NOMO-1 (cell line): Measurements from ENCODE around the gene PAK2.
"Not testable (repeated sequence)": the region's sequence is repeated elsewhere in the genome, so short reads cannot be mapped to it uniquely, and the experiment has no call there.

Experiments
- DNase-seq, 2 experiments: peaks; one replicate each; lab custom pipeline; 2025; ENCODE audit not compliant: unreplicated experiment in 2 of 2; lab: John Stamatoyannopoulos, UW

The PAK2 gene

DNA sequence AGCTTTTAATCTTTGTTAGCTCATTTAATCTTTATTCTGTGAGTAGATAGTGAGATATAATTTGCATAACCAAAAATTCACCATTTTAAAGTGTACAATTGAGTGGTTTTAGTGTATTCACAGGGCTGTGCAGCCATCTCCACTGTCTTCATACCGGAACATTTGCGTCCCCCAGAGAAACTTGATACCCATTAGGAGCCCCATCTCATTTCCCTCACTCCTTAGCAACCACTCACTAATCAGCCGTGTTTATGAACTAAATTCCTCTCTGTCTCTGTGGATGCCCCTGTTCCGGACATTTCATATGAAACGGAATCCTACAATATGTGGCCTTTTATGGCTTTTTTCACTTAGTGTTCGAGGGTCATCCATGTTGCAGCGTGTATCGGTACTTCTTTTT, 38.2 kb downstream of the PAK2 start:
- no peak for DNase-seq

DNA sequence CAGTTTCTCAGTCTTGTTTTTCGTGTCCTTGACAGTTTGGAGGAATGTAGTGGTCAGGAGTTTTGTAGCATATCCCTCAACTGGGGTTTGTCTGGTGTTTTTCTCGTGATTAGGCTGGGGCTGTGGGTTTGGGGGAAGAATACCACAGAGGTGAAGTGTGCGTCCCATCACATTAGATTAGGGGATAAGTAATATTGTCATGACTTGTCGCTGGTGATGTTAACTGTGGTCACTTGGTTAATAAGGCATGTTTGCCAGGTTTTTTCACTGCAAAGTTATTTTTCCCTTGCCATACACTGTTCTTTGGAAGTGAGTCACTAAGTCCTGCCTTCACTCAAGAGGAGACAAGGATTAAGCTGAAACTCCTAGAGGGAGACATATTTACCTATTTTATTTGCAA, 39.1 kb downstream of the PAK2 start:
- DNase-seq, result no peak

DNA sequence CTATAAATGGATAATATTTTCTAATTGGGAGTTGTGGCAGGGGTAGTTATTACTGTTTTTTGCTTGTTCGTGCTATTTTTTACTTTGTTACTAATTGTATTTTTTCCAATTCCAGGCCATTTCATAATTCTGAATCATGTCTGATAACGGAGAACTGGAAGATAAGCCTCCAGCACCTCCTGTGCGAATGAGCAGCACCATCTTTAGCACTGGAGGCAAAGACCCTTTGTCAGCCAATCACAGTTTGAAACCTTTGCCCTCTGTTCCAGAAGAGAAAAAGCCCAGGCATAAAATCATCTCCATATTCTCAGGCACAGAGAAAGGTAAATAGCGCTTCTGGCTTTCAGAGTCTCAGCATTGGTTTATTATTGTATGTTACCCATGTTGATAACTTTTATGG, 42.9 kb downstream of the PAK2 start:
- no peak for DNase-seq

DNA sequence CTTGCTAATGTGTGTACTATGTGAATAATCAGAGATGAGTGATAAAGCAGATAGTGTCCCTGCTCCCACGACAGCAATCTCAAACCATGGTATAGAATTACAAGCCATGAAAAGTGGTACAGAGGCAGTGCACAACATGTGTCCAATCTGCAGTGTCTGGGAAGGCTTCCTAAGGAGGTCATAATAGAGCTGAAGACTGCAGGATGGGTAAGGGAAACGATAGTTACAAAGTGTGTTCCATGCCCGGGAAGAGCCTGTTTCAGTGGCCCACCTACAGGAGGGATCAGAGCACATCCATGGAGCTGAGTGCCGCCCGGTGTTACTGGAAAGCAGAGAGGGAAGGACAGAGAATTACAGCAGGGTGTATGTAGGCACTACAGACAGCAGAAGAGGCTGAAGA, 48.9 kb downstream of the PAK2 start:
- DNase-seq, result no peak

DNA sequence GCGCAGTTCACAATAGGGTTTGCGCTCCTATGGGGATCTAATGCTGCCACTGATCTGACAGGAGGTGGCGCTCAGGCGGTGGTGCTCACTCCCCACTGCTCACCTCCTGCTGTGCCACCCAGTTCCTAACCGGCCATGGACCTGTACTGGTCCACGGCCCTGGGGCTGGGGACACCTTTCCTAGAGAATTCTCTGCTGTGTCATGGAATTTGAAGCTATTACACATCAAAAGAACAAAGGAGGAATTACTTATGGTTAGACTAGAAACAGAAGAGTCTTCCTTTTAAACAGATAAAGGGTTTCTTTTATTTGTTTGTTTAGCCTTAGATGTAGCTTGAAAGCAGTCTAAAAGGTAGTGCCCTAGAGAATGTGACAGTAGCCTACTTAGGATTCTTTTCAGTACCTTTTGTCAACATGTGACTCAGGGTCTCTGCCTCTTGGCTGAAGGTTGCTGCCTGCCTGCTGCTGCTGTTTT, 50.3 kb downstream of the PAK2 start:
- DNase-seq, result no peak

DNA sequence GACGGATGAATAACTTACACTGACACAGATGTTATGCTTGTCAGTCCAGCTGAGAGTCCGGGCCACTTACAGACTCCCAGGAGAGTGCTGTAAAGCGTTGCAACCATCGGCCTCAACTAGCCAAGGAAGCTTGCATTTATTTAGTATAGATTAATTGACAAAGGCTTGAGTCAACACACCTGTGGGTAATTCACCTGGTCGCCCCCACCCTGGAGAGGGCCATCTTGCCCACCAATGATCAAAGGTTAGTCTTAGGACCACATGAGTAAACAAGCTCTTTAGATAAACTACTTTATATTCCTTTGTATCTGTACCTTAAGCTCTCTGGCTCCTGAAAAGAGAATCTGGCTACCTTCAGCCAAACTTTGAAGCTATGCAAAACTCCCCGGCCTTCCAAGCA, 51.0 kb downstream of the PAK2 start:
- DNase-seq, result no peak

DNA sequence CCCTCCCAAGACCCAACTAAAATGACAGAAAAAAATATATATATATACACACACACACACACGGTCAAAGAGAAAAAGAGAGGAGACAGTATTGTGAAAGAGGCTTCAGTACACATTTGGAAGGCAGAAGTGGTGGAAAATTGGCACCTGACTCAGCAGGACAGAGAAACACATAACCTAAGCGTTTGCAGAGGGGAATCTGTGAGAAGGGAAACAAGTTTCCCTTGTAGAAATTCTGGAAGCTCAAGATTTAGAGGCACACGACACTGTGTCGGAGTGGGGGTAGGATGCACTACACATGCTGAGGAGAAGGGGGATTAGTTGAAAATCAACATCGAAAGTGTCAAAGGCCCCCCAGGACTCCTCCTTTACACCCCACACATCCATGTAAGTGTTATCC, 53.1 kb downstream of the PAK2 start:
- DNase-seq, result no peak

DNA sequence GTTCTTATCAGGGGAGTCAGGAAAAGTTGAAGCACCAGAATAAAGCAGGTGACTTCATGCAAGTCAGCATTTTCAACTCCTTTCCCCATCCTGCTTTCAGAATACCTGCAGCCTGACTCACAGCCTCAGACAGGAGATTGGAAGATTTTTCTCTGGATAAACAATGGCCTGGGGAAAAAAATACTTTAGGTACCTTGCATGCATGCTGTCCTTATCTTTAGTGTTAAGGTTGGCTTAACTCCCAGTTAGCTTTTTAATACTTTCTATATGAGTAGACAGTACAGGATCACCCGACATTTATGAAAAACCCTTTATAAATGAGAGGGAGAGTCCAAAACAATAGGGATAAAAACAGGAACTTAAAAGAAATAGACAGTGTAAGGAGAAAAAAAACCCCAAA, 53.6 kb downstream of the PAK2 start:
- DNase-seq, result no peak

DNA sequence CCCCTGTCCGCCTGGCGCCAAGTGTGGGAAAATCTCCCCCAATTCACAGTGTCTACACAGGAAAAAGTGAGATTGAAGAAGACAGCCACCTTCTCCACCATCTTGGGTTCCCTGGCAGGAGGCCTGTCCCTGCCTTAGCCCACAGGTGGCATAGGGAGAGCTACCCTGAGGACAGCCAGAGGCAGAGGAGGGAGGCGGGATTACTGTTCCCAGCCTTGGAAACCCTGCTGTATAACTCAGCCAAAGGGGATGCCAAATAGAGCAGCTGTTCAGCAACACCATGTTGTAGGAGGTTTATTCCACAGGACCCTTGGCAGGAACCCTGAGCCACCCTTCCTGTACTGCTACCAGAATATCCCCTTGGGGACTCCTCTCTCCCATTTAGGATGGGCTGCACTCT, 54.8 kb downstream of the PAK2 start:
- DNase-seq, result no peak

DNA sequence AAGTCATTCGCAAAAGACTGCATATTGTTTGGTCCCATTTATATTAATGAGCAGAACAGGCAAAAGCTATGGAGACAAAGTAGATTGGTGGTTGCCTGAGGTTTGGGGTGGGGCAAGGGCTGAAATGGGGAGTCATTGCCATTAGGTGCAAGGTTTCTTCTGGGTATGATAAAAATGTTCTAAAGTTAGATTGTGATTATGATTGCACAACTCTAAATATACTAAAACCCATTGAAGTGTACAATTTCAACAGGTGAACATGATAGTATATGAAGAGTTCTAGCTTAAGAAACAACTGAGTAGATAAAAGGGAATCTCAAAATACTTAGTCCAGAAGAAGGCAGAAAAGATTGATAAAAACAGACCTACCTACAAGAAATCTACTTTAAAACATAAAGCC, 56.7 kb downstream of the PAK2 start:
- no peak for DNase-seq

DNA sequence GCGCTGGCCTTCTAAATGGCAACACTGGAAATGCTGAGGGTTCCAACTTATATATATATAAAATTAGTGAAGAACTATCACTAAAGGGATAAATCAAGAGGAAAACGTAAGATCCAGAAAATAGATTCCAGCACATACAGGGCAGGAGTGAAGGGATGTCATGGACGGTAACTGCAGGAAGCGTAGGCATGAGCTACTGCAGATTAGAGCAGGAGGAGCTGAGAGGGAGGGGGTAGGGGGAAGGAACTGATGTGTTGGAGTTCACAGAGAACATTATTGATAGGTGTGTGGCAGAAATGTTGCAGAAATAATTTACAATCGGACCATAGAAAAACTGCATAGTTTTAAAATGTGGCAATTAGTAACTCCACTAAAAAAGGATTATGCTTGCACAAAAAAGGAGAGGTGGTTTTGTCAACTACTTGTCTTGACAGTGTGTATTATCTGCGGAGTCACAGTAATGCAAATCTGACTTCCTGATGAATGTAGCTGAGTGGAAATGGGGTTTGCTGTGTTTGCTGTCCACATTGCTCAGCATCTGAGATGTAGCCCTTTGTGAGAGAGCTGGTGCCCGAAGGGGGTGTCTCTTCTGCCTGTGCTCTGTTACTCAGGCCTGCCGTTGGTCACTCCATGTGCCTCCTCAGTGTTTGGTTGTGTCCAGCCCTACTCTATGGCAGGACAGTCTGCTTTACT, 61.2 kb downstream of the PAK2 start:
- no peak for DNase-seq

DNA sequence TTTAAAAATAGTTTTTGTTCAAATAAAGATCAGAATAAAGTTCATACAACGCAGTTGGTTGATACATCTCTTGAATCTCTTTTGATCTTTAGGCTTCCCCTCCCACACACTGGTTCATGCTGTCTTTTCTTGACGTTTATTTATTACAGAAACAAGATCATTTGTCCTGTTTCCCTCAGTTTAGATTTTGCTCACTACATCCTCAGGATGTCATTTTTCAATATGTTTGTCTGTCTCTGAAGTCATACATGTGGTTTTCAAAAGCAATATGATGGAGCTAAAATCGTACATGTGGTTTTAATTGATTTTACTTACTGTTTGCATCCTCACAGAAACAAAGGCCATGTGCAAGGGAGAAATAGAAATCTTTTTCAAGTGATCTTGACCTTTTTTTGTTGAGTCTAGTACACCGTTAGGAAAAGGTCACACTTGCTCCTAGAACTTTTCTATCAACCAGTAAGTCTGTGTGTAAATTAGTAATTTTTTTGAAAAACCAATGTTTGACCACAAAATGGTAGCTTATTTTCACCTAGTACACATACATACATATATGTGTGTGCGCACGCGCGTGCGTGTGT, 64.3 kb downstream of the PAK2 start:
- DNase-seq, result no peak

DNA sequence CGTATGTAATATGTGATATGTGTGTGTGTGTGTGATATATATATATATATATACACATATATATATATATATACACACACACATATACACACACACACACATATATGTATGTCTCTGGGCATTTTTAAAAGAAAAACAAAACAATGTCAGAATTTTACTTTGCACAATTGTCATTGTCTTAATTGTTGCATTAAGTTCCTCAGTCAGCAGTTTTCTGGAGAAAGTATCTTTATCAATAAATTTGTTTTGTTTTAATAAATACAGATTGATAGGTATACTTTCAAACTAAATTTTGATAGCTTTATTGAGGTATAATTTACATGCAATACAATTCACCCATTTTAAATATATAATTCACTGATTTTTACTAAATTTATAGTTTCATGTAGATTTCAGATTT, 65.1 kb downstream of the PAK2 start:
- no peak for DNase-seq

DNA sequence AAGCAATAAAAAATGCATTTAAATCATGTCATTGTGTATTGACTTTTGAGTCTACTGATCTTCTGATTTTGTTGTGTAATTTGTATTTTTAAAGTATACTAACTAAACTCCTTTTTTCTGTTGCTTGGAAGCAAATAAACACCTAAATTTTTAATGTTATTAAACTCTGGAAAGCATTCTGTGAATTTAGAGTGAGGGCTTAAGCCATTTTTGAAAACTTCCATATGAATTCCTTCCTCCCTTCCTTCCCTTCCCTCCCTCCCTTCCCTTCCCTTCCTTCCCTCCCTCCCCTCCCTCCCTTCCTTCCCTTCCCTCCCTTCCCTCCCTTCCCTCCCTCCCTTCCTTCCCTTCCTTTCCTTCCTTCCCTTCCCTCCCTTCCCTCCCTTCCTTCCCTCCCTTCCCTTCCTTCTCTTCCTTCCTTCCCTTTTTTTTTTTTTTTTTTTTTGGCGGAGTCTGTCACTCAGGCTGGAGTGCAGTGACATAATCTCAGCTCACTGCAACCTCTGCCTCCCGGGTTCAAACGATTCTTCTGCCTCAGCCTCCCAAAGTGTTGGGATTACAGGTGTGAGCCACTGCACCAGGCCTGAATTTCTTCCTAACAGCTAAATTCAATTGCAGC, 71.4 kb downstream of the PAK2 start:
- DNase-seq, result no peak

DNA sequence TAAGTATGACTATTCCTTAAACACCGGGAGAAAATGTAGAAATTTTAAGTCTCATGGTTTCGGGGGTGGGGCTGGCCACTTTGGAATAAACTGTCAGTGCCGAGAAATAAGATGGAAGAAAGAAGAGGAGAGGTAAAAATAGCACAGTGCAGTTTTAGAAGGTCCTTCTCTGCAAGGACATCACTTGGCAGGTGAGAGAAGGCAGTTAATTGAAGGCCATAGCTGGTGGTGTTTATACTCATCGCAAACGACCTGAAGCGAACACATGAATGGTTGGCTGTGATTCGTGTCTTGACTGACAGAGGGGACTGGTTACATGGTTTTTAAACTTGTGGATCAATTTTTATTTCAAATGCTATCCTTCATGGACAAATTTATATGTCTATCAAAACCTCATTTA, 73.2 kb downstream of the PAK2 start:
- DNase-seq, result no peak

DNA sequence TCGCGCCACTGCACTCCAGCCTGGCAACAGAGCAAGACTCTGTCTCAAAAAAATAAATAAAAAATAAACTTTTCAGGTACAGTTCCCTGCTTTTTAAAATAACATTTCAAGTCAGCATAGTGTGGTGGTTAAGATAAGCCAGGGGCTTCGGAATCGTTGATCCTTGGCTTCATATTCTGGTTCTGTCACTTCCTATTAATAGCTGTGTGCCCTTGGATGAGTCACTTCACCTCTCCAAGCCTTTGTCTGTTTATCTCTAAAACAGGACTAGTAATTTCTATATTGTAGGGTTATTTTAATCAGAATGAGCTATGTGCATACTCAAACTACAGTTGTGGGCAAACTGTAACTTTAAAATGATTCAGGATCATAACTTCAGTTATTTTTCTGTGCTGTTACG, 74.2 kb downstream of the PAK2 start:
- no peak for DNase-seq

DNA sequence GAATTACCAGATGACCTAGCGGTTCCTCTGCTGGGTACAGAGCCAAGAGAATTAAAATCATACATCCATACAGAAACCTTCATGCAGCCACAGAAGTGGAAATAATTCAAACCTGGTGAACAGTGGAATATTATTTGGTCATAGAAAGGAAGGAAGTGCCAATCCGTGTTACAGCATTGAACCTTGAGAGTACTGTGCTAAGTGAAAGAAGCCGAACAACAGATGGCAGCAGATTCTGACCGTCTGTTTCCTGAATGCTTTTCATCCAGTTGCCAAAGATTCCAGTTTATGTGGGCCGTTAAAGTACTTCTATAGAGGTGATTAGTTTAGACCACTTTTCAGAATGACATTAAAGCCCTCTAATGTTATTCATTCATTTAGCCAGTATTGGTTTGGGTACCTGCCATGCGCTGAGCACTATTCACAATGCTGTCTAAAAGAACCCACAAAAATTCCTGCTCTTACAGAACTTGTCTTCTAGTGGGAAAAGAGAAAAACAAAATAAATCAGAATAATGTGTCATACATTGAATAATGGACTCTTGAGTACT, 82.2 kb downstream of the PAK2 start:
- DNase-seq, result no peak

DNA sequence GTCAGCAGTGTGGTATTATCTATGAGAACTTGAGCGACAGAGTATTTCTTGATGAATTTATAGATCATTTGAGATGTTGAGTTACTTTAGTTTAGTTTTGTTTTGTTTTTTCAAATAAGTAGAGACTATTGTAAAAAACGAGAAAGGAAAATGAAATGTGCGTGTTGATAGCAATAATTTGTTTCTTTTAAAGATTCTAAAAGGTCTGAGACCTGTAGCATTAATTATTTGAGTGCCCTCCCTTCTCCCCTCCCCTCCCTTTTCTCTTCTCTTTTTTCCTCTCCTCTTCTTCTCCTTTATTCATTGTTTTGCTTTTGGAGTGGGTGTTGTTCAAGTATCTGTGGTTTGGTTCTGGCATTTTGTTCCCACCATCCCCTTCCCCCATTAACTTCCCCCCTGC, 90.0 kb downstream of the PAK2 start:
- DNase-seq, result not testable (repeated sequence)

DNA sequence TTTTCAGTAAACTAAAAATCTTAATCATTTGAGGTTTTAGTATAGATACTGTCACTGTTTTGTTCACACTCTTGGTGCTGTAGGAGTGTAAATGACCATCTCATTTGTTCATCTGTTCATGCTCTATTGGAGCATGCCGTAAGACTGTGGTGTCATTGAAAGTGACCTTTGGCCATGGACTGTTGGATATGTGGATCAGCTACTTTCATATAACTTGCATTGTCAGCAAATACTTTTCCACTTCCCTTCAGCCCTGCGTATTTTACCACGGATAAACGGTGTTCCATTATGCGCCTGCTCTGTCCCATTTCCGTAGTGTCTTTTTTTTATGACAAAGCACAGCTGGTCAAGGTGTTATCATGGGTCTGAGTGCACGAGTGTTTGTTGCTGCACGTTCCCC, 95.4 kb downstream of the PAK2 start:
- no peak for DNase-seq

DNA sequence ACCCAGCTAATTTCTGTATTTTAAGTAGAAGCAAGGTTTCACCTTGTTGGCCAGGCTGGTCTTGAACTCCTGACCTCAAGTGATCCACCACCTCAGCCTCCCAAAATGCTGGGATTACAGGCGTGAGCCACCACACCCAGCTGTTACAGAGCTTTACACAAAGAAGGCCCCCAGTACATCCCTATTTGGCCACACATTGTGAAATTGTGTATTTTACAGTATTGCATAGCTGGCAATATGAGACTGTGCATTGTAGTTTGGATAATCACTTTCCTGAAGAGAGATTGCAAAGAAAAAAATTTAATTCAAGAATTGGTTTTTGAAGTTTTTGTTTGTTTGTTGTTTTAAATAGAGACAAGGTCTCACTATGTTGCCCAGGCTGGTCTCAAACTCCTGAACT, 97.0 kb downstream of the PAK2 start:
- DNase-seq, result not testable (repeated sequence)

DNA sequence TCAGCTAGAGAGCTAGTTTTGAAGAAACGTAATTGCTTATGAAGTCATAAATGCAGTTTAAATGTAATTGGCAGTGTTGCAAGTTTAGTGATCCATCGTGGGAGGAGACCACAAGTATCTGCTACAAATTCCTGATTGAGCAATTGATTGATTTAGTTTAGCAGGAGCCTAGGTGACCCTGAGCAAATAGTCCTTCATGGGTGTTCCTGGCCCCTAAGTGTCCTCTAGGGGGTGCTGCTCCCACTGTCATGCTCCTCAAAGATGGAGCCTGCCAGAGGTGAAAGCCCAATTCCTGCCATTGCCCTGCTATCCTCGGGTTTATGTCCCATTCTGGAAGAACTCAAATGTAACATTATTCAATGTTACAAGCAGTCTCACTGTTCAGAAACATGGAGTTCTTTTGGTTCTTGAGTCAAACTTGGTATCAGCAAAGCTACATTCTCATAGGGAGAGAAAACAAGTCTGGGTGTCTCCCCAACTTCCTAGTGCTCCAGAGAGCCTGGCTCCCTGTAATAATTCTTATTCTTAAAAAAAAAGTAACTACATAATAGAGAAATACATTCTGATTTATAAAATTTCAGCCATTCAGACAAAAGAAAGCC, 98.3 kb downstream of the PAK2 start:
- DNase-seq, result peak; percentile 63 to 83

DNA sequence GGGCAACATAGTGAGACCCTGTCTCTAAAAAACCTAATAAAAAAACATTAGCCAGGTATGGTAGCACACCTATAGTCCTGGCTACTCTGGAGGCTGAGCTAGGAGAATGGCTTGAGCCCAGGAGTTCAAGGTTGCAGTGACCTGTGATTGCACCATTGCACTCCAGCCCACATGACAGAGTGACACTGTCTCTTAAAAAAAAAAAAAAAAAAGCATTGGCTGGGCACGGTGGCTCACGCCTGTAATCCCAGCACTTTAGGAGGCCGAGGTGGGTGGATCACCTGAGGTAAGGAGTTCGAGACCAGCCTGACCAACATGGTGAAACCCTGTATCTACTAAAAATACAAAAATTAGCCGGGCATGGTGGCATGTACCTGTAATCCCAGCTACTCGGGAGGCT, 99.7 kb downstream of the PAK2 start:
- not testable (repeated sequence) for DNase-seq
